SK-N-SH (cell line): Measurements from ENCODE around the gene FKBP5. TPM values are rescaled to one million over a fixed set of nuclear protein-coding genes. Genes with fewer than 3 reads are reported as not detected.

Experiments used
- CTCF ChIA-PET: fragments of 300-600, 350-600 bp; formaldehyde crosslinking; extraction: SDS; loops from one replicate; lab custom pipeline; 2021; lab: Yijun Ruan, JAX
- POLR2A ChIA-PET: fragments of 350-600 bp; sonication (Branson Sonifier 250); formaldehyde crosslinking; extraction: SDS; loops from one replicate; lab custom pipeline; 2020; ENCODE audit warnings: antibody characterized with exemption, inconsistent platforms; lab: Yijun Ruan, JAX
- DNase-seq: peaks from one replicate; pipeline ENCODE4 v3.0.0; 2012
- H2AFZ ChIP-seq: fragments of 200-600 bp; sonication (generic); 2 replicates; pipeline ENCODE4 v1.8.1; 2016; ENCODE audit warnings: antibody characterized with exemption, mild to moderate bottlenecking, low read depth
- H3F3A ChIP-seq: fragments of 200-600 bp; sonication (generic); replicated peaks from 2 replicates; pipeline ENCODE3; 2016; ENCODE audit warnings: antibody characterized with exemption, mild to moderate bottlenecking; ENCODE audit not compliant: insufficient read depth
- H3K27ac ChIP-seq, 2 experiments: fragments of 200-500 bp in 1 of 2; fragments of 200-600 bp in 1 of 2; sonication (Bioruptor generic) in 1 of 2; sonication (generic), shearing (Covaris generic) in 1 of 2; 2 replicates each; pipeline versions ENCODE4 v1.5.1 to v1.6.1; 2014 to 2016; ENCODE audit warnings: low read depth in 2 of 2, inconsistent platforms in 1 of 2, low read length in 1 of 2, mild to moderate bottlenecking in 1 of 2, mixed read lengths in 1 of 2
- H3K27me3 ChIP-seq: fragments of 200-600 bp; sonication (generic), shearing (Covaris generic); 2 replicates; pipeline ENCODE4 v1.6.1; 2016; ENCODE audit warnings: mixed run types; ENCODE audit not compliant: insufficient read depth
- H3K36me3 ChIP-seq, 2 experiments: fragments of 200-500 bp in 1 of 2; fragments of 200-600 bp in 1 of 2; sonication (Bioruptor generic) in 1 of 2; sonication (generic) in 1 of 2; replicated peaks in 1 of 2; 2 replicates each; pipeline versions ENCODE3 to v1.5.1; 2014 to 2016; ENCODE audit warnings: low read length in 1 of 2, mild to moderate bottlenecking in 1 of 2; ENCODE audit not compliant: insufficient read depth in 2 of 2, control insufficient read depth in 1 of 2
- H3K4me1 ChIP-seq, 2 experiments: fragments of 200-500 bp in 1 of 2; fragments of 200-600 bp in 1 of 2; sonication (Bioruptor generic) in 1 of 2; sonication (generic), shearing (Covaris generic) in 1 of 2; 2 replicates each; pipeline versions ENCODE4 v1.5.1 to v1.6.1; 2014 to 2016; ENCODE audit warnings: low read depth in 1 of 2, low read length in 1 of 2, mixed run types in 1 of 2; ENCODE audit not compliant: insufficient read depth in 2 of 2, control insufficient read depth in 1 of 2
- H3K4me2 ChIP-seq: fragments of 200-600 bp; sonication (generic), shearing (Covaris generic); 2 replicates; pipeline ENCODE4 v1.6.1; 2017; ENCODE audit warnings: mixed run types
- H3K4me3 ChIP-seq, 2 experiments: fragments of 200-500 bp in 1 of 2; fragments of 200-600 bp in 1 of 2; sonication (Bioruptor generic) in 1 of 2; sonication (generic), shearing (Covaris generic) in 1 of 2; 2 replicates each; pipeline versions ENCODE4 v1.5.1 to v1.8.1; 2014 to 2016; ENCODE audit warnings: low read depth in 2 of 2, inconsistent platforms in 1 of 2, low read length in 1 of 2, mild to moderate bottlenecking in 1 of 2, mixed read lengths in 1 of 2, moderate library complexity in 1 of 2
- H3K79me2 ChIP-seq: fragments of 200-600 bp; sonication (generic); 2 replicates; pipeline ENCODE4 v1.8.1; 2017; ENCODE audit warnings: mild to moderate bottlenecking; ENCODE audit not compliant: insufficient read depth
- H3K9ac ChIP-seq: fragments of 200-600 bp; sonication (generic); 2 replicates; pipeline ENCODE4 v1.6.1; 2017; ENCODE audit warnings: mixed run types
- H3K9me2 ChIP-seq: fragments of 200-600 bp; sonication (generic); 2 replicates; pipeline ENCODE4 v1.6.1; 2017; ENCODE audit warnings: mixed run types
- H3K9me3 ChIP-seq: fragments of 200-600 bp; sonication (generic); 2 replicates; pipeline ENCODE4 v1.6.1; 2017; ENCODE audit warnings: mixed run types, mild to moderate bottlenecking, moderate library complexity
- H4K20me1 ChIP-seq: fragments of 200-600 bp; sonication (generic); 2 replicates; pipeline ENCODE4 v1.6.1; 2017; ENCODE audit warnings: mild to moderate bottlenecking, mixed run types; ENCODE audit not compliant: insufficient read depth
- CHD2 ChIP-seq: fragments of 150-350 bp; IDR thresholded peaks from 2 replicates; pipeline ENCODE4 v1.6.1; 2018; ENCODE audit warnings: low read length; ENCODE audit not compliant: partially characterized antibody
- CTCF ChIP-seq: fragments of 200-600 bp; sonication (generic); IDR thresholded peaks from 2 replicates; pipeline ENCODE4 v1.6.1; 2017; ENCODE audit warnings: antibody characterized with exemption, mild to moderate bottlenecking, moderate library complexity
- FOSL2 ChIP-seq: IDR thresholded peaks from 2 replicates; pipeline ENCODE4 v1.4.0; 2012; ENCODE audit warnings: low read depth, mild to moderate bottlenecking, moderate library complexity, borderline replicate concordance
- FOXJ3 ChIP-seq: sonication (generic); formaldehyde crosslinking; IDR thresholded peaks from 2 replicates; pipeline ENCODE4 v1.5.1; 2020; ENCODE audit warnings: mild to moderate bottlenecking, missing genetic modification reagents
- GABPA ChIP-seq: IDR thresholded peaks from 2 replicates; pipeline ENCODE4 v1.4.0; 2012; ENCODE audit warnings: low read depth, mild to moderate bottlenecking
- JUND ChIP-seq: IDR thresholded peaks from 2 replicates; pipeline ENCODE4 v1.4.0; 2012
- NRF1 ChIP-seq: IDR thresholded peaks from 2 replicates; pipeline ENCODE4 v1.6.1; 2012; ENCODE audit warnings: low read depth, mild to moderate bottlenecking, low read length
- RFX5 ChIP-seq: IDR thresholded peaks from 2 replicates; pipeline ENCODE4 v1.6.1; 2012; ENCODE audit warnings: mild to moderate bottlenecking, improper control_type of control experiment, low read length
- USF1 ChIP-seq: IDR thresholded peaks from 2 replicates; pipeline ENCODE4 v1.4.0; 2012; ENCODE audit warnings: low read depth, borderline replicate concordance
- USF2 ChIP-seq: fragments of 150-350 bp; IDR thresholded peaks from 2 replicates; pipeline ENCODE4 v1.6.1; 2017; ENCODE audit warnings: antibody characterized with exemption, low read length, low read depth, borderline replicate concordance
- YY1 ChIP-seq: IDR thresholded peaks from 2 replicates; pipeline ENCODE4 v1.4.0; 2012; ENCODE audit warnings: low read depth, mild to moderate bottlenecking
- WGBS: methylation state at CpG from one replicate; pipeline ENCODE4 v1.1.6; 2017; ENCODE audit warnings: low lambda C conversion rate; 5-methylcytosine and 5-hydroxymethylcytosine counted together
- polyA plus RNA-seq, 3 experiments: library from polyadenylated mRNA; depleted of rRNA; stranded (reverse); fragments of >200 nt; gene quantifications; 2 replicates each; pipeline ENCODE4 v1.2.3, GENCODE V29; 2012
- TF ChIP-seq, protein P1 (sequence below): IDR thresholded peaks from 2 replicates; pipeline ENCODE4 v1.6.1; 2012; ENCODE audit warnings: mild to moderate bottlenecking, low read depth, low read length, moderate library complexity
- TF ChIP-seq, protein P2 (sequence below): fragments of 150-350 bp; IDR thresholded peaks from 2 replicates; pipeline ENCODE4 v1.6.1; 2016; ENCODE audit warnings: mild to moderate bottlenecking, low read depth, low read length

Gene FKBP5
- polyA plus RNA-seq, 1 of the 3 experiments (the other 2 are of a cell fraction): 5.1 TPM

DNA sequence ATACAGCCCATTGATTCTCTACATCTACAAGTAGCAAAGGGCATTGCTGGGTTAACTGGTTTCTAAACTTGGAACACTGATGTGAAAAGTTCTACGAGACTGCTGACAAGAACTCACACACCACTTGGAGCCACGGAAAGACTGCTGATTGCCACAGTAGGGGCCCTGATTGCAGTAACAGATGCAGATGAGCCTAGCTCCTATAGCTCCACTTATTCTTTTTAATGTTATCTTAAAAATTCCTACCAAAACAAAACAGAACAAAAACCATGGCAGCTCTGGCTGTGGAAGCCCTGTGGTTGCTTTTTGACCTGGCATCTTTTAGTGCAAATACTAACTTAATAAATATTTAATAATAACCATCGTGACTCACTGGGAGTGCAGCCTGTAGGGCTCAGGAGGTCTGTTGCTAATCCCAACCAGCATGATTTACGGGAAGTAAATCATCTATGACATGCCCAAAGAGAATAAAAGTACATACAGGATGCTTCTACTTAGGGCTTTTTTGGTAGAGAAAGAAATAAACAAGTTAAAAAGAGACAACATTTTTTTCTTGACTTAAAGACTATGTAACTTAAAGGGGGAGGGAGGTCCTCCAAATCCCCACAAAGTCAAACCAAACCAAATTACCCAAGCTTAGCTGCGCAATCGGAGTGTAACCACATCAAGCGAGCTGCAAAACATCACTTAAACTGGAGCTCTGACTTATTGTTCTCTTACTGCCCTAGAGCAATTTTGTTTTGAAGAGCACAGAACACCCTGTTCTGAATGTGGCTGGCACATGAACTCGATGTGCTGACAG, 87.2 kb downstream of the FKBP5 start (continued):
- TF ChIP-seq, protein P1, sequence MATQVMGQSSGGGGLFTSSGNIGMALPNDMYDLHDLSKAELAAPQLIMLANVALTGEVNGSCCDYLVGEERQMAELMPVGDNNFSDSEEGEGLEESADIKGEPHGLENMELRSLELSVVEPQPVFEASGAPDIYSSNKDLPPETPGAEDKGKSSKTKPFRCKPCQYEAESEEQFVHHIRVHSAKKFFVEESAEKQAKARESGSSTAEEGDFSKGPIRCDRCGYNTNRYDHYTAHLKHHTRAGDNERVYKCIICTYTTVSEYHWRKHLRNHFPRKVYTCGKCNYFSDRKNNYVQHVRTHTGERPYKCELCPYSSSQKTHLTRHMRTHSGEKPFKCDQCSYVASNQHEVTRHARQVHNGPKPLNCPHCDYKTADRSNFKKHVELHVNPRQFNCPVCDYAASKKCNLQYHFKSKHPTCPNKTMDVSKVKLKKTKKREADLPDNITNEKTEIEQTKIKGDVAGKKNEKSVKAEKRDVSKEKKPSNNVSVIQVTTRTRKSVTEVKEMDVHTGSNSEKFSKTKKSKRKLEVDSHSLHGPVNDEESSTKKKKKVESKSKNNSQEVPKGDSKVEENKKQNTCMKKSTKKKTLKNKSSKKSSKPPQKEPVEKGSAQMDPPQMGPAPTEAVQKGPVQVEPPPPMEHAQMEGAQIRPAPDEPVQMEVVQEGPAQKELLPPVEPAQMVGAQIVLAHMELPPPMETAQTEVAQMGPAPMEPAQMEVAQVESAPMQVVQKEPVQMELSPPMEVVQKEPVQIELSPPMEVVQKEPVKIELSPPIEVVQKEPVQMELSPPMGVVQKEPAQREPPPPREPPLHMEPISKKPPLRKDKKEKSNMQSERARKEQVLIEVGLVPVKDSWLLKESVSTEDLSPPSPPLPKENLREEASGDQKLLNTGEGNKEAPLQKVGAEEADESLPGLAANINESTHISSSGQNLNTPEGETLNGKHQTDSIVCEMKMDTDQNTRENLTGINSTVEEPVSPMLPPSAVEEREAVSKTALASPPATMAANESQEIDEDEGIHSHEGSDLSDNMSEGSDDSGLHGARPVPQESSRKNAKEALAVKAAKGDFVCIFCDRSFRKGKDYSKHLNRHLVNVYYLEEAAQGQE: no peak
- no peak for TF ChIP-seq NRF1
- TF ChIP-seq FOSL2: peak; percentile 85
- TF ChIP-seq JUND: peak; percentile 73
- no peak for TF ChIP-seq USF1
- no peak for TF ChIP-seq USF2
- TF ChIP-seq, all 33 proteins: peak for 11

GRCh38 chr6:35600659-35601125, 88.0 kb downstream of the FKBP5 start:
- H3K9ac ChIP-seq: peak overlapping the region; percentile 71
- WGBS: 33% methylated on average over 1 of the region's 1 CpG
- peak overlapping the region; percentile 39; the same call in 1 of the 2 replicates for H2AFZ ChIP-seq
- no peaks in the 10 kb centered on the region for H3K27me3 ChIP-seq
- POLR2A ChIA-PET: no interaction called here
- no peak for TF ChIP-seq YY1
- no peak for TF ChIP-seq CTCF
- TF ChIP-seq FOXJ3 (CRISPR knock-in tag): no peak
- no peak for TF ChIP-seq GABPA
- TF ChIP-seq, protein P2, sequence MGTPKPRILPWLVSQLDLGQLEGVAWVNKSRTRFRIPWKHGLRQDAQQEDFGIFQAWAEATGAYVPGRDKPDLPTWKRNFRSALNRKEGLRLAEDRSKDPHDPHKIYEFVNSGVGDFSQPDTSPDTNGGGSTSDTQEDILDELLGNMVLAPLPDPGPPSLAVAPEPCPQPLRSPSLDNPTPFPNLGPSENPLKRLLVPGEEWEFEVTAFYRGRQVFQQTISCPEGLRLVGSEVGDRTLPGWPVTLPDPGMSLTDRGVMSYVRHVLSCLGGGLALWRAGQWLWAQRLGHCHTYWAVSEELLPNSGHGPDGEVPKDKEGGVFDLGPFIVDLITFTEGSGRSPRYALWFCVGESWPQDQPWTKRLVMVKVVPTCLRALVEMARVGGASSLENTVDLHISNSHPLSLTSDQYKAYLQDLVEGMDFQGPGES: no peak
- TF ChIP-seq CHD2: no peak
- TF ChIP-seq RFX5: no peak
- TF ChIP-seq, all 33 proteins: peak for 0
- CTCF ChIA-PET: interaction anchor here (0.7 to 7.3 kb wide), 4 partner anchors 17 to 1154 kb away, joined by 3 to 42 read pairs (median 5); partner anchors contain the start of gene ARMC12
- H4K20me1 ChIP-seq: no peaks in the 10 kb centered on the region
- no peaks in the 10 kb centered on the region for H3K36me3 ChIP-seq
- peak overlapping the region; percentile 78 for H3K4me2 ChIP-seq
- H3K4me1 ChIP-seq: peaks cover 30 to 54% of the 10 kb centered on the region in 2 experiments
- peak overlapping the region in 1 of 2 experiments; percentile 47; a peak in 2 of 4 replicates for H3K4me3 ChIP-seq
- DNase-seq: no peak
- no peaks in the 10 kb centered on the region for H3K79me2 ChIP-seq
- peaks cover 50% of the 10 kb centered on the region for H3F3A ChIP-seq
- no peaks in the 10 kb centered on the region for H3K9me3 ChIP-seq
- no peaks in the 10 kb centered on the region for H3K9me2 ChIP-seq
- H3K27ac ChIP-seq: peak overlapping the region; percentile 88 to 98; a peak in 3 of 4 replicates
